Measurements from ENCODE around the gene MERTK. TPM values are rescaled to one million over a fixed set of nuclear protein-coding genes. Genes with fewer than 3 reads are reported as not detected.

The MERTK gene
- total RNA-seq, 2 experiments from 2014 or later, result 0.43 to 0.70 TPM

GRCh38 chr2:111986116-111986900 lies 87.9 kb downstream of the MERTK start:
- POLR2A ChIA-PET, result no interaction called here

GRCh38 chr2:111990375-111990774 lies 92.0 kb downstream of the MERTK start:
- Mint-ChIP-seq H3K36me3 (ENCODE audit: low read depth) (no peaks in the 10 kb centered on the region), H3K27me3 (peaks cover 3% of the 10 kb centered on the region)
- intact Hi-C loops (cut with micrococcal nuclease), result no loop called here

More at GRCh38 chr2:111986116-111986900, 87.9 kb downstream of the MERTK start:
- ATAC-seq (no peak), DNase-seq (no peak)
- no peak for TF ChIP-seq CTCF (IDR thresholded peaks at IDR 0.05)
- H3K36me3 Mint-ChIP-seq (ENCODE audit: low read depth), result no peaks in the 10 kb centered on the region
- H3K27ac Mint-ChIP-seq, result no peak overlapping the region
- CTCF ChIA-PET, result interaction anchor here (1.2 kb wide), 1 partner anchor 10 kb away, joined by 3 read pairs; no protein-coding TSS in a partner anchor
- H3K9me3 Mint-ChIP-seq, result no peaks in the 10 kb centered on the region
- H3K4me3 Mint-ChIP-seq, result no peak overlapping the region
- intact Hi-C loops (cut with micrococcal nuclease), result no loop called here
- no peaks in the 10 kb centered on the region for H3K4me1 Mint-ChIP-seq (ENCODE audit: low read depth)
- peaks cover 4% of the 10 kb centered on the region for H3K27me3 Mint-ChIP-seq

GRCh38 chr2:111990856-111991255 lies 92.4 kb downstream of the MERTK start:
- peaks cover 3% of the 10 kb centered on the region for H3K27me3 Mint-ChIP-seq
- H3K27ac Mint-ChIP-seq, result no peak overlapping the region
- no peak for TF ChIP-seq CTCF (IDR thresholded peaks at IDR 0.05)
- no peak overlapping the region for H3K4me3 Mint-ChIP-seq
- ATAC-seq (no peak), DNase-seq (no peak)
- H3K4me1 Mint-ChIP-seq (ENCODE audit: low read depth), result no peaks in the 10 kb centered on the region
- no peaks in the 10 kb centered on the region for H3K36me3 Mint-ChIP-seq (ENCODE audit: low read depth)
- intact Hi-C loops (cut with micrococcal nuclease), result no loop called here
- POLR2A ChIA-PET, result interaction anchor here (0.8 kb wide), 1 partner anchor 46 kb away, joined by 3 read pairs; no protein-coding TSS in a partner anchor
- no peaks in the 10 kb centered on the region for H3K9me3 Mint-ChIP-seq
- CTCF ChIA-PET, result no interaction called here

More at GRCh38 chr2:111990375-111990774, 92.0 kb downstream of the MERTK start:
- no peak for ATAC-seq
- TF ChIP-seq CTCF (IDR thresholded peaks at IDR 0.05), result no peak
- H3K4me1 Mint-ChIP-seq (ENCODE audit: low read depth), result no peaks in the 10 kb centered on the region
- H3K27ac Mint-ChIP-seq, result no peak overlapping the region
- H3K4me3 Mint-ChIP-seq, result no peak overlapping the region
- POLR2A ChIA-PET, result no interaction called here
- CTCF ChIA-PET, result no interaction called here
- H3K9me3 Mint-ChIP-seq, result no peaks in the 10 kb centered on the region
- DNase-seq, result no peak

GRCh38 chr2:111994042-111994441 lies 95.6 kb downstream of the MERTK start:
- Mint-ChIP-seq H3K4me1 (ENCODE audit: low read depth) (no peaks in the 10 kb centered on the region), H3K4me3 (no peak overlapping the region), H3K27me3 (peaks cover 3% of the 10 kb centered on the region), H3K9me3 (no peaks in the 10 kb centered on the region), H3K36me3 (ENCODE audit: low read depth) (no peaks in the 10 kb centered on the region), H3K27ac (no peak overlapping the region)
- DNase-seq, result no peak
- ChIA-PET POLR2A (no interaction called here), CTCF (no interaction called here)
- intact Hi-C loops (cut with micrococcal nuclease), result no loop called here
- no peak for TF ChIP-seq CTCF (IDR thresholded peaks at IDR 0.05)
- no peak for ATAC-seq

GRCh38 chr2:111995148-111995547 lies 96.7 kb downstream of the MERTK start:
- ChIA-PET CTCF (no interaction called here), POLR2A (no interaction called here)
- Mint-ChIP-seq H3K36me3 (ENCODE audit: low read depth) (no peaks in the 10 kb centered on the region), H3K27ac (no peak overlapping the region), H3K9me3 (no peaks in the 10 kb centered on the region), H3K4me1 (ENCODE audit: low read depth) (no peaks in the 10 kb centered on the region), H3K4me3 (no peak overlapping the region), H3K27me3 (peaks cover 3% of the 10 kb centered on the region)
- no peak for DNase-seq
- no peak for ATAC-seq
- TF ChIP-seq CTCF (IDR thresholded peaks at IDR 0.05), result no peak
- intact Hi-C loops (cut with micrococcal nuclease), result no loop called here

Data from activated CD8-positive, alpha-beta T cell treated with anti-CD3 and anti-CD28 coated beads for 36 hours (primary cell).